Measurements from ENCODE around the gene NRDE2. TPM values are rescaled to one million over a fixed set of nuclear protein-coding genes. Genes with fewer than 3 reads are reported as not detected.
"Not testable (repeated sequence)": the region's sequence is repeated elsewhere in the genome, so short reads cannot be mapped to it uniquely, and the experiment has no call there.

NRDE2 gene
- total RNA-seq, 2 experiments from 2014 or later = 12.3 to 16.6 TPM

- DNase-seq (ENCODE audit: low spot score) = no peak
- peaks cover 28% of the 10 kb centered on the region for H3K4me1 ChIP-seq (ENCODE audit: insufficient read depth, low read length, poor library complexity, severe bottlenecking)
- no TSS peak for BruUV-seq (replicated peaks)
- H3K36me3 ChIP-seq (ENCODE audit: insufficient read depth, low read length) = peaks cover 30% of the 10 kb centered on the region
- TF ChIP-seq EZH2phosphoT487 (IDR thresholded peaks at IDR 0.05; ENCODE audit: borderline replicate concordance, low read depth, low read length) = no peak
- TF ChIP-seq, protein P1, sequence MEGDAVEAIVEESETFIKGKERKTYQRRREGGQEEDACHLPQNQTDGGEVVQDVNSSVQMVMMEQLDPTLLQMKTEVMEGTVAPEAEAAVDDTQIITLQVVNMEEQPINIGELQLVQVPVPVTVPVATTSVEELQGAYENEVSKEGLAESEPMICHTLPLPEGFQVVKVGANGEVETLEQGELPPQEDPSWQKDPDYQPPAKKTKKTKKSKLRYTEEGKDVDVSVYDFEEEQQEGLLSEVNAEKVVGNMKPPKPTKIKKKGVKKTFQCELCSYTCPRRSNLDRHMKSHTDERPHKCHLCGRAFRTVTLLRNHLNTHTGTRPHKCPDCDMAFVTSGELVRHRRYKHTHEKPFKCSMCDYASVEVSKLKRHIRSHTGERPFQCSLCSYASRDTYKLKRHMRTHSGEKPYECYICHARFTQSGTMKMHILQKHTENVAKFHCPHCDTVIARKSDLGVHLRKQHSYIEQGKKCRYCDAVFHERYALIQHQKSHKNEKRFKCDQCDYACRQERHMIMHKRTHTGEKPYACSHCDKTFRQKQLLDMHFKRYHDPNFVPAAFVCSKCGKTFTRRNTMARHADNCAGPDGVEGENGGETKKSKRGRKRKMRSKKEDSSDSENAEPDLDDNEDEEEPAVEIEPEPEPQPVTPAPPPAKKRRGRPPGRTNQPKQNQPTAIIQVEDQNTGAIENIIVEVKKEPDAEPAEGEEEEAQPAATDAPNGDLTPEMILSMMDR (conservative IDR thresholded peaks at IDR 0.05; ENCODE audit: low read length) = no peak
- H3K4me3 ChIP-seq (ENCODE audit: low read depth, low read length, poor library complexity, severe bottlenecking) = peak overlapping the region; percentile 90
- peak overlapping the region; percentile 99 for H2AFZ ChIP-seq (ENCODE audit: low read length)
- peak overlapping the region; percentile 53 for H3K27ac ChIP-seq (ENCODE audit: low read depth, low read length, poor library complexity, severe bottlenecking)
- intact Hi-C loops (cut with micrococcal nuclease; ENCODE audit: unreplicated experiment) = loop anchor here (5.0 kb wide), 2 partner anchors 76 to 141 kb away; partner anchors contain the start of genes CALM1 and NRDE2
- peak overlapping the region; percentile 82 for H3K4me2 ChIP-seq (ENCODE audit: low read length)
- H4K20me1 ChIP-seq (ENCODE audit: insufficient read depth, low read length) = 0 out of 2 replicates have a peak, but pooled peaks cover 5% of the 10 kb centered on the region
- H3K79me2 ChIP-seq (ENCODE audit: insufficient read depth, low read depth, low read length) = peaks cover 36% of the 10 kb centered on the region
- peaks cover 8% of the 10 kb centered on the region; the same call in 1 of the 2 replicates for H3K9me3 ChIP-seq (ENCODE audit: low read length)
- no peaks in the 10 kb centered on the region for H3K9me2 ChIP-seq (ENCODE audit: insufficient read depth, low read length)
- CTCF ChIA-PET (ENCODE audit: unreplicated experiment) = interaction anchor here (1.4 kb wide), 1 partner anchor 317 kb away, joined by 3 read pairs; no protein-coding TSS in a partner anchor
- POLR2A ChIA-PET = interaction anchor here (1.0 to 3.0 kb wide), 2 partner anchors 18 to 126 kb away, joined by 3 to 9 read pairs; no protein-coding TSS in a partner anchor
These were observed 75.9 kb downstream of the NRDE2 start for GRCh38 chr14:90255871-90256270.

DNA sequence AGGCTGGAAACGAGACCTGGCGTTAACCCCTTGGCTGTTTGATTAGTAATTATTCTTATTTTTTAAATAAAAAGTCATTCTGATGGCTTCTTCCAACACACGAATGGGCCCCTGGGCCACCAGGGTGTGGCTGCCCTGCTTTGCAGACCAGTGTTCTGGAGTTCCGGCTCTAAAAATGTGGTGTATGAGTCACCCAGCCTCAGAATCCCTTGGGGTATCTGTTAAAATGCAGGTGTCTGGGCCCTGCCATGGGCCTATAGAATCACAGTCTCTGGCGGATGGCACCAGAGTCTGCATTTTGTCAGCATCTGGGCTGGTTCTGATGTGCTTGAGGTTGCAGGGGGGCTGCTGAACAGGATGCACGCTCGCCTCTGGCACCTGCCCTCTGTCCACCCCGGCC lies 77.9 kb downstream of the NRDE2 start:
- peaks cover 8% of the 10 kb centered on the region; the same call in 1 of the 2 replicates for H3K9me3 ChIP-seq (ENCODE audit: low read length)
- H3K4me3 ChIP-seq (ENCODE audit: low read depth, low read length, poor library complexity, severe bottlenecking) = peak overlapping the region; percentile 26
- H3K36me3 ChIP-seq (ENCODE audit: insufficient read depth, low read length) = peaks cover 10% of the 10 kb centered on the region
- peak overlapping the region; percentile 40 for H3K27ac ChIP-seq (ENCODE audit: low read depth, low read length, poor library complexity, severe bottlenecking)
- intact Hi-C loops (cut with micrococcal nuclease; ENCODE audit: unreplicated experiment) = no loop called here
- DNase-seq (ENCODE audit: low spot score) = peak; percentile 66
- H3K4me2 ChIP-seq (ENCODE audit: low read length) = peak overlapping the region; percentile 47; the same call in 1 of the 2 replicates
- peaks cover 34% of the 10 kb centered on the region for H3K79me2 ChIP-seq (ENCODE audit: insufficient read depth, low read depth, low read length)
- H4K20me1 ChIP-seq (ENCODE audit: insufficient read depth, low read length) = 0 out of 2 replicates have a peak, but pooled peaks cover 5% of the 10 kb centered on the region
- H3K4me1 ChIP-seq (ENCODE audit: insufficient read depth, low read length, poor library complexity, severe bottlenecking) = peaks cover 28% of the 10 kb centered on the region
- ChIA-PET CTCF (ENCODE audit: unreplicated experiment) (no interaction called here), POLR2A (interaction anchor here (0.9 kb wide), 1 partner anchor 15 kb away, joined by 5 read pairs; no protein-coding TSS in a partner anchor)
- no TSS peak for BruUV-seq (replicated peaks)
- peak overlapping the region; percentile 90 for H2AFZ ChIP-seq (ENCODE audit: low read length)
- TF ChIP-seq, protein P1 (conservative IDR thresholded peaks at IDR 0.05; ENCODE audit: low read length) = no peak
- TF ChIP-seq EZH2phosphoT487 (IDR thresholded peaks at IDR 0.05; ENCODE audit: borderline replicate concordance, low read depth, low read length) = no peak
- no peaks in the 10 kb centered on the region for H3K9me2 ChIP-seq (ENCODE audit: insufficient read depth, low read length)

DNA sequence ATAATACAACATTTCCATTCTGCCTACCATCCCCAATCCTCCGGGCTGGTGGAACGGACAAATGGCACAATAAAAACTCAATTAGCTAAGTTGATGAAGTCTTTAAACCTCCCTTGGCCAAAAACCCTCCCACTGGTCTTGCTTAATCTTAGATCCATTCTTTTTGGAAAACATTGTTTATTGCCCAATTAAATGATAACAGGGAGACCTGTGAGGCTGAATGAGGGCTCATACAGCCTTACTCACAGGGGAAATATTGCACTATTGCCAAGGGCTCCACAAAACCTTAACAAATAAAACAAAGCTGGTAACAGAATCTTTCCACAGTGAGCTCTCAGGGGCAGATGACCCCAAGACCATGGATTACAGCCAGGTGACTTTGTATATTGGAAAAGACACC lies 83.1 kb downstream of the NRDE2 start:
- intact Hi-C loops (cut with micrococcal nuclease; ENCODE audit: unreplicated experiment) = no loop called here
- Histone ChIP-seq H3K79me2 (ENCODE audit: insufficient read depth, low read depth, low read length) (no peaks in the 10 kb centered on the region), H3K36me3 (ENCODE audit: insufficient read depth, low read length) (no peaks in the 10 kb centered on the region), H4K20me1 (ENCODE audit: insufficient read depth, low read length) (no peaks in the 10 kb centered on the region), H3K27ac (ENCODE audit: low read depth, low read length, poor library complexity, severe bottlenecking) (no peak overlapping the region), H3K9me2 (ENCODE audit: insufficient read depth, low read length) (no peaks in the 10 kb centered on the region), H2AFZ (ENCODE audit: low read length) (no peak overlapping the region), H3K4me2 (ENCODE audit: low read length) (no peak overlapping the region), H3K4me1 (ENCODE audit: insufficient read depth, low read length, poor library complexity, severe bottlenecking) (peaks cover 2% of the 10 kb centered on the region), H3K4me3 (ENCODE audit: low read depth, low read length, poor library complexity, severe bottlenecking) (no peak overlapping the region), H3K9me3 (ENCODE audit: low read length) (peaks cover 8% of the 10 kb centered on the region; the same call in 1 of the 2 replicates)
- ChIA-PET CTCF (ENCODE audit: unreplicated experiment) (no interaction called here), POLR2A (no interaction called here)
- no peak for DNase-seq (ENCODE audit: low spot score)
- TF ChIP-seq EZH2phosphoT487 (IDR thresholded peaks at IDR 0.05; ENCODE audit: borderline replicate concordance, low read depth, low read length) = no peak
- BruUV-seq (replicated peaks) = no TSS peak

DNA sequence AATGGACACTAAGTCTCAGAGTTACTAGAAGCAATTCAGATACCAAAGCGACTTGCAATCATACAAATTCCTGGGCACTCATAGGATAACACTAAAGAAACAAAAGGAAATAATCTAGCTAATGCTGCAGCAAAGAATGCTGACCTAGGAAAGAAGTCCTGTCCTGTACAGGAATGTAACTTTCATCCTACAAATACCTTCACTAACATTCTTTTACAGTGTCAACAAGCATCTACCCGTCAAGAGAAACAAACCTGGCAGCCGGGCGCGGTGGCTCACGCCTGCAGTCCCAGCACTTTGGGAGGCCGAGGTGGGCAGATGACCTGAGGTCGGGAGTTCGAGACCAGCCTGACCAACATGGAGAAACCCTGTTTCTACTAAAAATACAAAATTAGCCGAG lies 84.3 kb downstream of the NRDE2 start:
- POLR2A ChIA-PET; BruUV-seq (replicated peaks); H3K4me3 ChIP-seq (ENCODE audit: low read depth, low read length, poor library complexity, severe bottlenecking); H3K4me2 ChIP-seq (ENCODE audit: low read length); H2AFZ ChIP-seq (ENCODE audit: low read length); H3K36me3 ChIP-seq (ENCODE audit: insufficient read depth, low read length); H3K9me3 ChIP-seq (ENCODE audit: low read length); DNase-seq (ENCODE audit: low spot score); H3K4me1 ChIP-seq (ENCODE audit: insufficient read depth, low read length, poor library complexity, severe bottlenecking); H3K79me2 ChIP-seq (ENCODE audit: insufficient read depth, low read depth, low read length); CTCF ChIA-PET (ENCODE audit: unreplicated experiment); H3K9me2 ChIP-seq (ENCODE audit: insufficient read depth, low read length); H3K27ac ChIP-seq (ENCODE audit: low read depth, low read length, poor library complexity, severe bottlenecking); H4K20me1 ChIP-seq (ENCODE audit: insufficient read depth, low read length); intact Hi-C loops (cut with micrococcal nuclease; ENCODE audit: unreplicated experiment): not testable (repeated sequence)
